Renal pelvis (tissue), 4 donors: ENCODE results near the gene CCSAP. TPM values are rescaled to one million over a fixed set of nuclear protein-coding genes. Genes with fewer than 3 reads are reported as not detected.
"Not testable (repeated sequence)": the region's sequence is repeated elsewhere in the genome, so short reads cannot be mapped to it uniquely, and the experiment has no call there.

Experiments used
- DNase-seq: peaks from one replicate; pipeline ENCODE4 v3.0.0-alpha.2; 2013
- polyA plus RNA-seq, 3 donors: library from polyadenylated mRNA; unstranded; fragments of 120-200 nt; gene quantifications; one replicate each; pipeline ENCODE4 v1.2.1, GENCODE V29; 2013; ENCODE audit not compliant: insufficient read length in 3 of 3

The CCSAP gene
- polyA plus RNA-seq, 3 donors, result 8.4 to 9.4 (median 8.7) TPM

DNA sequence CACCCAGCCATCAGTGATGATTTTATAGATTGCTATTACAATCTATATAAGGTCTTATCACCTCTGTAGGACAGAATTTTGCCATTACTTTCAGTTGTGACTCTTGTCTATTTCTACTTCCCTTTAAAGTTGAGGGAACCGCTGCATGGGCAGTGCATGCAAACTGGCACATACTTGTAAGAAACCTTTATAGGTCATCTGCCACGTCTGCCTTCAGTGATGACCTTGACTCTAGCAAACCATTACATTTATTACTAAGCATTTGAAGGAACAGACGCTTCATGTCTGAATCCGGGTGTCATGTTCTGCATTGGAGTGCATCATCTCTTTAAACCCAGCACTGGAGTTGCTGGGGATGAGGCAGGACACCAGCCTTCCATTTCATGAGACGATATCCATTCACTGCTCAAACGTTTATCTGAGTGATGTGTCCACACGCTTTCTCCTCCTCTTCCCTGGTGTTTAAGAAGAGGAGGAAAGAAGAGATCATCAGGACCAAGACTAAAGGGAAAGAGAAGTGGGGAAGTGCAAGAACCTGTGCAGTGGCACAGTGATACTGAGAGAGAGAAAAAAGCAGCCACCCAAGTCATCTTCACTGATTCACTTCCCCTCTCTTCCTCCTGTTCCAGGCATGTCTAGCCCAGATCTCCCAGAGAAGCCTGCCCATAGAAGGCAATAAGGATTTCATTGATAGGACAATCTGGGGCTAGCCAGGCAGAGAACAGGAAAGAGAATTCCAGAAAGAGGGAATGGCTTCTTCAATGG lies 14.1 kb downstream of the CCSAP start:
- no peak for DNase-seq

DNA sequence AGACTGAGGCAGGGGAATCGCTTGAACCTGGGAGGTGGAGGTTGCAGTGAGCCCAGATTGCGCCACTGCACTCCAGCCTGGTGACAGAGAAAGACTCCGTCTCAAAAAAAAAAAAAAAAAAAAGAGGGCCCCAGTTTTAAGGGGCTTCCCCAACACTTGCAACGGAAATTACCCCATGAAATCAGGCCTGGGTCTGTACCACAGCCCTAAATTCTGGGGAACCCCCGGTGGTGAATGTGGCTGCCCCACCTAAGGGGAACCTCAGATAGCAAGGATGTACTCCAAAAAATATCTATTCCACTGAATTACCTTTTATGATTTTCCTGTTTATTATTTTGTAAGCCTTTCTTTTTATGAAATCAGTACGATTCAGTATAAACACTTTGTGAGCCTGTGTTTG lies 15.1 kb downstream of the CCSAP start:
- DNase-seq, result not testable (repeated sequence)

DNA sequence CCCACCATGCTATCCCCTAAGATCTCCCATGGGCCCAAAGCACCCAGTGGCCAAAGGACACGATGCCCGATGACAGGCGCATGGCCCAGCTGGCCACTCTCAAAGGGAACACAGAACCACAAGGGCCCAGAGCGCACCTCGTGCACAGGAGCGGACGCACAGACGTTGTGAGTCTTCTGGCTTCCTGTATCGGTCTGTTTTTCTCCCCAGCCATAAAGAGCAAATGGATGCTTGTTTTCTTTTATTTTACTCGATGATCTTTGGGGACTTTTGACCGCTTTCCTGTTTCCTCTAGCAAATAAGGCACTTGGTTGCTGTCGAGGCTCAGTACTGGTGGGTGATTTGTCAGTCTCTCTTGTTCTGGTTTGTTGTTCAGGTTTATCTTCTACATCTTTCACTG lies 16.2 kb downstream of the CCSAP start:
- DNase-seq, result no peak

DNA sequence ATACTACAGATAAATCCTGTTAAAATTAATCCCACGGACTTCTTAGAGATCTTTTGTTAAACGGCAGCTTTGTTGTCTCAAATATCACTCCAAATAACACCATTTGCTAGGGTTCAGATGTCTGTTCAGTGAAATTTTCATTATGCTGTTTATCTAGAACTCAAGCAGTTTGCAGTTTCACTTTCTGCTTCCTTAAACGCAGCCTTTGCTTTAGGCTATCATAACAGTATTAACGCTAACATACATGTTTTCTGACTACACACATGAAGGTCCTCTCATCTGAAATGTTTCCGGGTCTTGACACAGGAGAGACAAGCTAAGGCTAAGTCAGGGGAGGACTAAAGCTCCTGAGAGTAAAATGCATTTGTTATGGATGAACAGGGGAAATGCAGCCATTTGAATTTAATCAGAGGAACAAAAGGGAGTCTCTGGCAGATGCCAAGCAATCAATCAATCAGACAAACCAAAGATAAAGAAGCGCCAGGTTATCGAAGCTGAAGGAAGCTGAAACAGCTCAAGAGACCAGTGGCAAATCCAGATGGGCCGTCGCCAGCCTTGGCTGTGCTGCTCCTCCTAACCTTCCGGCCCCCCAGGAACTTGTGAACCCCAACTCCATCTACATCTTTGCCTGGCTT lies 16.9 kb downstream of the CCSAP start:
- peak; percentile 44 for DNase-seq

DNA sequence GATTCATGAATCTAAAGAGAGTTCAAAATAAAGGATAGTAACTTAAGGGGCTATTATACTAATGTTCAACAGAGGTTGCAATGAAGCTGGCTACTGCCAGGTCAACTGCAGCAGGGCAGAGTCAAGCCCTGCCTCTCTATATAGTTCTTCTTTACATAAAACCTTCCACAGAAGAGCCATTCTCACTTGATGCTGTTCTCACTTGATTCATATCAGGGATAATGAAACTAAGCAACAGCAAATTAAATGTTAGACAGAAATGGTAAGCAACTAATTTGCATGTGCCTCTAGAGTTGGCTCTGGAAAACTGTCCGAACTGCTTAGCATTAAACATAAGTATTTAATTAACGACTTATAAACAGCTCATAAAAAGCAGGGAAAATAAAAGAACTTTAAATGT lies 17.4 kb downstream of the CCSAP start:
- peak; percentile 0 for DNase-seq

DNA sequence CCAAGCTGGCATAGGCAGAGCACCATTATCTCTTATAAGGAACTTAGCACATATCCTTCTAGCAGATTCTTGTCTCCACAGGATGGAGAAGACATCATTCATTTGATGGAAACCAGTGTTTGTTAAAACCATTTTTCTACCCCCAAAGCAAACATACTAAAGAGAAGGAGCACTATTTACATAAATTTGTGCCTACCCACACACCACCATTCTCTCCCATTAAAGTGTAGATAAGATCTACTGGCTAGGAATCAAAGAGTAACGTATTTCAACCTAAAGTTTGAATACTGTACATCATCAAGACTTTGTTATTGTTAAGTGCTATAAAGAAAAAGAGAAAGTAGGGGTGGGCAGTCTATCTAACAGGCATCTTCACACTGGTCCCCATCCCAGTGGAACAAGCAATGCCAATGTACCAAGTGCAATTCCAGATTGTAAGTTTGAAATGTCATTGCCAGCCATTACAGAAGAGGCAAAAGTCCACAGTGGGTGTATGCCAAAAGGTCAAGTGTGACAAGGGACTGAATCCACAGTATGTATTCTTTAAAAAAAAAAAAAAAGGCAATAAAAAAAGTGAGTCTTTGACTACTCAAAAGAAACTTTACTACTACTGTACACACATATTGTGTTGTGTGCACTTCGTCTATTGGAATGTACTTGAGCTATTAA lies 18.8 kb downstream of the CCSAP start:
- DNase-seq, result no peak

DNA sequence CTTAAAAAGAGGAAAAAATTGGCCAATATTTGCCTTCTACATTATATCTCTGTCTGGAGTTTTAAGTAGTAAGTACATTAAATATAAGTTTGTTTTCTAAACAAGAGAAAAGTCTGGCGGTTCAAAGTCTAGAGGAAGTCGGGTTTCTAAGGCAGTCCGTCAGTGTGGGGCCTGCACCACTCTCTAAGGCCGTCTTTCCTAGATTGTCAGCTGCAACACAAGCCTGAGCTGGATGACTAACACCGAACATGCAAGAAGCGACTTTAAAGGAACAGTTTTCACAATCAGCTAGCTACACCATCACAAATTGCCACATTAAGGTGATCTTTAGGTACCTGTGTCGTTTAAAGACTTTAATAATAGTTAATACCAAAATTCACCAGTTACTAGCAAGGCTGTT lies 19.6 kb downstream of the CCSAP start:
- DNase-seq, result no peak

DNA sequence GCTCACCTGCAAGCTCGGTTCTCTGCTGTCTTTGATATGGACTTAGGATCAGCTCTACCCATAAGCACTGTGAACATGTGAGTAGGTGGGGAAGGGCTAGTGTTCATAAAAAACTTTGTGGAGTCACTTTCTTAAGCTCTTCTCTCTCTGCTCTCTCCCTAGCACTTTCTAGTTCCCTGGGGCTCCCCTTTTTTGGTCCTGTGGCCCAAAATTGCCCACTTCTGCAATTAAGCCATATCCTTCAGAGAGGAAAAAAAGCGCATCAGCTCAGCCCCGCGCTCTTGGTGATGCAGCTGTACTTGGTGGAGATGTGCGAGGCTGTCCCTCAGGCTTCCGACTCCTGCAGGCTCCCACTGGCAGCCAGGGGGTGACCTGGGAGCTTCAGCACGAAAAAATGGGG lies 23.4 kb downstream of the CCSAP start:
- no peak for DNase-seq

DNA sequence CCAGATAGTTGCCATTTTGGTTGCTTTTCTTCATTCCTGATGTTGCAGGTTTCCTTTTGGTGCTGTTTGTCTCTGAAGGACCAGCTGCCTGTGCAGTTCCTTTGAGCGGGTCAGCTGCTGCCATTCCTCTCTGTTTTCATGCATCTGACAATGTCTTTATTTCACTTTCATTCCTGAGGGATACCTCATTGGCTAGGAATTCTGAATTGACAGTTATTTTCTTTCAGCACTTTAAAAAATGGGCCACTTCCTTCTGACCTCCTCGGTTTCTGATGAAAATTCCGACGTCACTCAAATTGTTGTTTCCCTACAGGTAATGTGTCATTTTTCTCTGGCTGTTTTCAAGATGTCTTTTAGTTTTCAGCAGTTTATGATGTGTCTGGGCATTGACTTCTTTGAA lies 24.8 kb downstream of the CCSAP start:
- DNase-seq, result no peak

DNA sequence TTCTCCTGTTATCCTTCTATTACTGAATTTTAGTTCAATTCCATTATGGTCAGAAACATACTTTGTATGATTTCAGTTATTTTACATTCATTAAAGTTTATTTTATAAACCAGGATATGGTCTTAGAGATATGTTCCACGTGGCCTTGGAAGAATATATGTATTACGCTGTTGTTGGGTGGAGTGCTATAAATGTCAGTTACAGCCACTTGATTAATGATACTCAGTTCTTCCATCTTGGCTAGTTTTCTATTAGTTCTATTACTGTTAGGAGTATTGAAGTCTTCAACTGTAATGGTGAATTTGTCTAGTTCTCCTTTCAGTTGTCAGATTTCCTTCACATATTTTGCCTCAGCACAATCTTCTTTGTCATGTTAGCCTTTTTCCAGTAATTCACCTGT lies 26.7 kb downstream of the CCSAP start:
- DNase-seq, result no peak

DNA sequence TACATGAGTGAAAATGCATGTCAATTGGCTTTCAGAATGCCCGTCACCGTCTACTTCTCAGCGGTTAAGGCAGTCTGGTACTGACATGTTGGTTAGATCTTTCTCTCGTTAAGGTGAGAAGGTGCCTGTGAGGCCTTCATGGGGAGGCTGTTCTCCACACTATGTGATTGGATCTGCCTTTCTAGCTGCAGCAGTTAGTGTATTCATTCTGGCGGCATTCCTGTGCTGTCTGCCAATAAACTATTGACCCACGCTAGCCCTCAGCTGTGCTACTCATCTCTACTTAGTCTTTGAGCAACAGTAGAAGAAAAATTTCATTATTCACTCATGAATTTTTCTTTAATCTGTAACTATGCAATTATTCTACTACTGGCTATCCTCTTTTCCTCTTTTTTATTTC lies 32.0 kb downstream of the CCSAP start:
- no peak for DNase-seq

DNA sequence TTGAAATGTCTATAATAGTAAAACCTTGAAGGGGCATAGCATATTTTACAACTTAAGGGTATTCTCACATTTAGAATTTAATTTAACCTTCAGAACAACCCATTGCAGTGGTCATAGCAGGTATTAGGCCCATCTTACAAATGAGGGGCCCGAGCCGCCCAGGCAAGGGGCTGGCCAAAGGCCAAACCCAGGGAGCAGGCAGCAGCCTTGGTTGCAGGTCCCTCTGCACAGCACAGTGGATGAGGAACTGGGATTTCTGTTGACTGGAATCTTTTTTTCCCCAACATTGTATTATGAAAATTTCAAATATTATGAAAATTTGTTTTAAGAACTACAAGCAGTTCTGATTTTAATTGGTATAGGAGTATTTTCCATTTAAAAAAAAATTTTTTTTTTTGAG lies 33.2 kb downstream of the CCSAP start:
- DNase-seq, result no peak

DNA sequence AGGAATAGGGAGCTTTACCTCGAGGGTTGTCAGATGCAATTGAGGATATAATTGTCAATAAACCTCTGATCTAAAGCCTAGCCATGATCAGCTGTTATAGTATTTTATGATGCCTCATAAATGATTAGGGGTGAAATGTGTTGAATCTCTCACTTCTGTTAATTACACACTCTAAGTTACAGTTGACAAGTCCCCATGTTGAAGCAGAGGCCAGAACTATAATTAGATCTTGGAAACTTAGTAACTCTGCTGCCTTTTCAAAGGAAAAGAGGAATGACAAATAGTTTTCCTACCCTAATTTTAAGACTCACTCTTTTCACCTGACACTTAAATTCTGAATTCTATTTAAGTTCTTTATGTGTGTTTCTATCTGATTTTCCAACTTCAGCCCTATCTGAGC lies 33.8 kb downstream of the CCSAP start:
- DNase-seq, result no peak

DNA sequence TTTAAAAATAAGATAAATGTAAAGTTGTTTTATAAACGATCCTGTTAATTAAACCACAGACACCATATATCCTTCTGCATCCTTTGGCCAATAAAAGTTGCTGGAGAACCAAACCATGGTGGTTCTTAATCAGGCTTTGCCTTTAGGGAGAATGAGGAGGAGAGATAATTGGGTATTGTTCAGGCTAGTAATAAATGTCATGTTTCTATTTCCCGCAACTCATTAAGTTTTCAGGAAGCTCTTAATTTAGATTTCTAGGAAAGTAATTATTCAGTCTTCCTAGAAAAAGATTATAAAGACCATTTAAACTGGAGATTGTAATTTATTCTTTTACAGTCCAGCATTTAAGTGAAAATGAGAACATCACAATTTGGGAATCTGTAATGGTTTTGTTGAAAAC lies 37.5 kb downstream of the CCSAP start:
- no peak for DNase-seq

DNA sequence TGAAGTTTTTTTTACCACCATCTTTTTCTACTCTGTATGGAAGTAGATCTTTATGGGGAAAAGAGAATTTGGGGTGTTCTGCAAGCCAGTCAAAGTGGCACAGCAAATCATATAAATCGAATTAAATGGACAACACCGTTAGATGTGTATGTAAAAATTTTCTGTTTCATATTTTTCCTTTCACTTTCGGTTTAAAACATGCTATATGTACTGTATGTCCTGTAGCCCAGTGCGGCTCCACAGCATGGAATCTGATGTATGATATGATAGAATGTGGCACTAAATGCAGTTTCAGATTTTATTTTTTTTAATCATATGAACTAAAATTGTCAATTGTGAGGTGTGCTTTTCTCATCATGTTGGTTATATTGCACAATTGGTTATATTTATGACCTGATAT lies 39.0 kb downstream of the CCSAP start:
- DNase-seq, result no peak

DNA sequence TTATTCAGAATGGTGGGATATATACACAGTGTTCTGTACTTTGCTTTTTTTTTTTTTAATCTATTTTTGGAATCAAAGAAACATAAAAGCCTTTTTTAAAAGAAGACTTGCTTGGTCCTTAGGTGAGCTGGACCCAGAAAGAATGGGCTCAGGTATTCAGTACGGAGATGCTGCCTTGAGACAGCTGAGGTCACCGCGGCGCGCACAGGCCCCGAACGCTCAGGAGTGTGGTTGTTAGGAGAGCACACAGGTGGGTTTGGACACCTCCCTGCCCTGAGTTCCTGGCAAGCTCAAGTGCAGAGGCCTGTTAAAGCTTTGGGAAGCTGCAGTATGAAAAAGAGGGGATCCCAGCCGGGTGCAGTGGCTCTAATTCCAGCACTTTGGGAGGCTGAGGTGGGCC lies 40.1 kb downstream of the CCSAP start:
- no peak for DNase-seq

DNA sequence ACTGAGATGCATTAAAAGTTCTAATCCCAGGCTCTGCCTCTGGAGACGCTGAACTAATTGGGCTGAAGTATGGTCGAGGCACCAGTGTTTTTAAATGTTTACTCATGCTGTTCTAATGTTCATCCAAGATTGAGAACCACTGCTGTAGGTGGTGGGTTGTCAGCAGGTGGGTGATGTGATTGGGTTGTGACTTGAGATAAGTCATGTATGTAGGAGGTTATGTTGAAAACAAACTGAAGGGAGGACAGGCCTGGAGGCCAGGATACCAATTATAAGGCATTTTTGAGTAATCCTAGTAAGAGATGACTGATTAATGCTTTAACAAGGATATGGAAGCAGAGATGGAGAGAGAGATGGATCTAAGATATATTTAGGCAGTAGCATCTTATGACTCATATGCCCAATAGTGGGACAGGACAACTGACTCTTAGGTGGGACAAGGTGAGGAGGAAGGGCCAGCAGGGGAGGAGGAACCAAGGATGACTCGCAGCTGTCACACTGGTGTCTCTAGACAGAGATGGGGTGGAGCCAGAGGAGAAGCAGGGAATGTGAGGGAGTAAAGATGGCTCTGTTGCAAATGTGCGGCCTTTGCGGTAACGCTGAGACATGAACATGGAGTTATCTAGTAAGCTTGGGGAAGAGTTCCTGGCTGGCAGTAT lies 42.6 kb downstream of the CCSAP start:
- DNase-seq, result no peak

DNA sequence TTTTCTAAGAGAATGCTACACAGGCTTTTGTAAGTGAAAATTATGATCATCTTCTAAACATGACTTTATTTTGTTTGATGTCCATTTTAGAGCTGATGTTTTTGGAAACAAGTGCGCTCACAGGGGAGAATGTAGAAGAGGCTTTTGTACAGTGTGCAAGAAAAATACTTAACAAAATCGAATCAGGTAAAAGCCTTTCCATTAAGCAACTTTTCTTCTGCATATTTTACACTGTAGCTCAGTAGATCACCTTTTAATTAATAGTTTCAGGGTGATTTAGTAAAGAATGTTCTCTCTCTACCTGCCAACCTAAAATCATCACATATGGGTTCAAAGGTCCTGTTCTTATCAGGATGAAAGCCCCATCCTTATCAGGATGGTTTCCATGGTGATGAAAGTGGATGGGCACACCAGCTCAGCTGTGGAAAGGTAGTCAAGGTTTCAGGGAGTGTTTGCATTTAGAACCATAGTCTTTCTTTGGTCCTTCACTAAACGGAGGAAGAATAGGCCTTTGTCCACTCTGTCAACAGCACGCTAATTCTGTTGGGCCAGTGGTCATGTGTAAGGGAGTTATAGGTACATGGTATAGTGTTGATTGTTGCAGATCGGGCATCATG lies 43.9 kb downstream of the CCSAP start:
- no peak for DNase-seq

DNA sequence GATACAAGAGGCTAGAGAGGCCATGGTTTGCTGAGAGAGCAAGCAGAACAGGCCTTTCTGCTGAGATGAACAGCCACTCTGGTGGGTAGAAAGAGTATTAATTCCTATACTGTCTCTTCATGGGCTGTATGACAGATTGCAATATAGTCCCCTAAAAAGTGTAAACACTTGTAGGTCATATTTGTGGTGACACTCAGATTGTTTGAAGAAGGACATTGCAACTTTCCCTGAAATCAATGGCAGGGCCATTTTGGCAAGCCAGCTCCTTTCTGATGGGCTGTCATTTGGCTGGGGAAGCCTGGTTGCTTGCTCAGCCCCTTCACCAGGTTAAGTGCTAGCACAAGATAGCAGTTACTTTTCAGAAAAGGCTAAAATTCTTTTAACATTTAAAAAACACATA lies 44.4 kb downstream of the CCSAP start:
- no peak for DNase-seq

DNA sequence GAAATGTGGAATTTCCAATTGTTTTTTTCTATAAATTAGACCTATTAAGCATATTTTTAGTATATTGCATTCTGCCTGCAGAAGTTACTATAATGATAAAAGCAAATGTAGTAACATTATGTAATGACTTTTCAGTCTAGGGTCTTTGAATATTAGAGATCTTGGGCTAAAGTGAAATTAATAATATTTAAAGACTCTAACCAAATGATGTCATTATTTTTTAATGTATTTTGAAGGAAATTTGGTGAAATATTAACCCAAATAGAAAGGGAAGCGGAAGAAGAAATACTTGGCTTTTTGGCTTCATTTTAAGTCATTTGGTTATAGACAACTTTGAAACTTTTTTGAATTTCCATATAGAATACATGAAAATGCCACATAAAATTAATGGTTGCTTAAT lies 45.1 kb downstream of the CCSAP start:
- no peak for DNase-seq

DNA sequence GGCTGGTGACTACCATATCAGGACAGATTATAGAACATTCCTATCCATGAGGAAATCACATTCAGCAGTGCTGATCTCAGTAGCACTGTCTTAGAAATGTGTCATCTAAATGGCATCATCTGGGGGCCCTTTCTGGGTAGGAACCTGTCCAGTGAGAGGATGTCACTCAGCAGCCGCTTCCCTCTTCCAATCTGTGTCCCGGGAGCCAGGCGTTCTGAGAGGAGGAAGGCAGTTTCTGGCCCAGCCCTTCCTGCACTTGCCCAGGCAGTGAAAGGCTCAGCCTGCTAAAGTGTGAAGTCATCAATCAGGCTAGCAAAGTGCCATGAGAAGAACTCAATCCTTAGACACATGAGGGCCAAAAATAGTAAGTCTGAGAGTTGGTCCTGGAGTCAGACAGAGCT lies 46.3 kb downstream of the CCSAP start:
- DNase-seq, result no peak

DNA sequence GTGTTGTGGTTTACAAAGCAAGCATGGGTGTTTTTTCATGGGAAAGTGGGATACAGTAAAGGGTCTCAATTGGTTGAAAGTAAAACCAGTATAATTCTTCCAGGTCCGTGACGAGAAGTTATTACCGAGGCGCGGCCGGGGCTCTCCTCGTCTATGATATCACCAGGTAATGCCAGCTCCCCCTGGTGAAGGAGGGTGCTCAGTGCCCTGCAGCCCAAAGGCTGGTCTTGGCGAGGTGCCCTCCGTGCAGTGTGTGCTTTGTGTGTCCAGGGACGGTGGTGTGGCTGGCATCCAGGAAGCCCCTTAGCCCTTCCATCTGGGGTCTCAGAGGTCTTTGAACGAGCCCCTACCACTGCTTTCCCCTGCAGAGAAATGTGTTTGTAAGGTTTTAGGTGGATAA lies 47.1 kb downstream of the CCSAP start:
- DNase-seq, result no peak
